GM21423 (cell line): ENCODE results near the gene ADORA3.

ENCODE experiments used
- ATAC-seq: cut with Tn5 transposase; IDR thresholded peaks from one replicate; pipeline ENCODE4 v1.9.1; 2021; ENCODE audit warnings: mild to moderate bottlenecking, moderate library complexity; ENCODE audit not compliant: unreplicated experiment

The ADORA3 gene

GRCh38 chr1:111476214-111476613 lies 27.2 kb downstream of the ADORA3 start:
- ATAC-seq = no peak

- ATAC-seq = no peak
Measured at GRCh38 chr1:111475701-111476100, 27.7 kb downstream of the ADORA3 start.

- ATAC-seq = no peak
Measured at GRCh38 chr1:111474521-111474920, 28.9 kb downstream of the ADORA3 start.

GRCh38 chr1:111474106-111474505 lies 29.3 kb downstream of the ADORA3 start:
- no peak for ATAC-seq

GRCh38 chr1:111471538-111471937 lies 31.9 kb downstream of the ADORA3 start:
- ATAC-seq = no peak

- peak; percentile 61 for ATAC-seq
Measured at GRCh38 chr1:111471012-111471411, 32.4 kb downstream of the ADORA3 start.

GRCh38 chr1:111470596-111470995 lies 32.8 kb downstream of the ADORA3 start:
- ATAC-seq = no peak

GRCh38 chr1:111469539-111469938 lies 33.9 kb downstream of the ADORA3 start:
- no peak for ATAC-seq

GRCh38 chr1:111468717-111469100 lies 34.7 kb downstream of the ADORA3 start:
- ATAC-seq = no peak

- ATAC-seq = no peak
Measured at GRCh38 chr1:111467865-111468716, 35.3 kb downstream of the ADORA3 start.

- ATAC-seq = no peak
Measured at GRCh38 chr1:111466480-111466879, 37.0 kb downstream of the ADORA3 start.

GRCh38 chr1:111465754-111466153 lies 37.7 kb downstream of the ADORA3 start:
- no peak for ATAC-seq

- no peak for ATAC-seq
Measured at GRCh38 chr1:111463029-111463683, 40.3 kb downstream of the ADORA3 start.

GRCh38 chr1:111462370-111463028 lies 40.9 kb downstream of the ADORA3 start:
- no peak for ATAC-seq

GRCh38 chr1:111461765-111462164 lies 41.7 kb downstream of the ADORA3 start:
- ATAC-seq = no peak

GRCh38 chr1:111455642-111456031 lies 47.8 kb downstream of the ADORA3 start:
- no peak for ATAC-seq

- no peak for ATAC-seq
Measured at GRCh38 chr1:111454859-111455641, 48.4 kb downstream of the ADORA3 start.

GRCh38 chr1:111453706-111454105 lies 49.7 kb downstream of the ADORA3 start:
- ATAC-seq = no peak

- no peak for ATAC-seq
Measured at GRCh38 chr1:111452581-111452980, 50.9 kb downstream of the ADORA3 start.

GRCh38 chr1:111450185-111450584 lies 53.2 kb downstream of the ADORA3 start:
- no peak for ATAC-seq

GRCh38 chr1:111449703-111450017 lies 53.8 kb downstream of the ADORA3 start:
- ATAC-seq = no peak
